Aorta (tissue), 5 donors: ENCODE measurements around the gene SCLT1. TPM values are rescaled to one million over a fixed set of nuclear protein-coding genes. Genes with fewer than 3 reads are reported as not detected.
"Not testable (repeated sequence)": the region's sequence is repeated elsewhere in the genome, so short reads cannot be mapped to it uniquely, and the experiment has no call there.

ENCODE experiments used
- ATAC-seq: fragments of 200-7000 bp; cut with Tn5 transposase; one replicate; pipeline ENCODE4 v1.9.1; 2022; ENCODE audit warnings: moderate library complexity; ENCODE audit not compliant: low FRiP score
- DNase-seq, 2 donors: peaks; one replicate each; pipeline ENCODE4 v3.0.0-alpha.2; 2020
- H3K27ac ChIP-seq, 2 donors: one replicate each; pipeline ENCODE4 v1.5.1; 2013; ENCODE audit warnings: low read length in 2 of 2, mild to moderate bottlenecking in 2 of 2, moderate library complexity in 2 of 2, control low read depth in 1 of 2, inconsistent platforms in 1 of 2, low read depth in 1 of 2
- H3K27me3 ChIP-seq, 2 donors: one replicate each; pipeline ENCODE4 v1.6.1; 2013; ENCODE audit warnings: control low read depth in 1 of 2, low read length in 1 of 2, mild to moderate bottlenecking in 1 of 2, moderate library complexity in 1 of 2; ENCODE audit not compliant: insufficient read depth in 2 of 2, control insufficient read depth in 1 of 2
- H3K36me3 ChIP-seq, 2 donors: one replicate each; pipeline ENCODE4 v1.6.1; 2013; ENCODE audit warnings: control low read depth in 1 of 2, low read length in 1 of 2, mild to moderate bottlenecking in 1 of 2; ENCODE audit not compliant: insufficient read depth in 2 of 2, control insufficient read depth in 1 of 2
- H3K4me1 ChIP-seq, 2 donors: one replicate each; pipeline ENCODE4 v1.6.1; 2013; ENCODE audit warnings: low read length in 2 of 2, control low read depth in 1 of 2, mild to moderate bottlenecking in 1 of 2, moderate library complexity in 1 of 2; ENCODE audit not compliant: insufficient read depth in 2 of 2, control insufficient read depth in 1 of 2
- H3K4me3 ChIP-seq, 2 donors: one replicate each; pipeline ENCODE4 v1.5.1; 2013; ENCODE audit warnings: low read length in 2 of 2, control low read depth in 1 of 2, mild to moderate bottlenecking in 1 of 2
- H3K9me3 ChIP-seq: one replicate; pipeline ENCODE4 v1.6.1; 2013; ENCODE audit warnings: mild to moderate bottlenecking, low read length; ENCODE audit not compliant: control insufficient read depth
- WGBS, 2 donors: extraction: QIAGEN DNeasy Blood & Tissue Kit; methylation state at CpG; one replicate each; pipeline ENCODE4 v1.1.7; 2013; 5-methylcytosine and 5-hydroxymethylcytosine counted together
- intact Hi-C, 2 donors: fragments of 100-400 bp; cut with DNase I; formaldehyde crosslinking; loops; one replicate each; pipeline versions ENCODE4 v1.14.2 to v1.15.0; 2022
- long read RNA-seq, 2 donors: library from polyadenylated mRNA; unstranded; transcript quantifications; one replicate each; pipeline ENCODE4 v2.0.0, GENCODE V29; 2020 to 2021
- polyA plus RNA-seq, 2 donors: library from polyadenylated mRNA; stranded (reverse); fragments of 200-250 nt; gene quantifications; one replicate each; pipeline ENCODE4 v1.2.3, GENCODE V29; 2013
- total RNA-seq, 2 donors: library from RNA; stranded (reverse); fragmentation: NEBNext Ultra II Directional; extraction: Animal tissue kit (Norgen Biotek cat#: 25700); gene quantifications; one replicate each; pipeline ENCODE4 v1.2.1, GENCODE V29; 2021
- donor health status: healthy with polysubstance abuse.
- donor health status: Bipolar disorder and iron deficiency.
- donor health status: DM: no; HTN: no; CAD: no.
- donor health status: DM: no; HTN: no; CAD: no.
- donor health status: DM: yes; HTN: yes; CAD: no.

The SCLT1 gene
- total RNA-seq (10 to 100 TPM; 16.1 to 19.8 TPM), polyA plus RNA-seq (1 to 10 TPM; 3.1 to 3.6 TPM)
- long read RNA-seq, donor 1, partial matches to known transcripts: 9 of 26 reads
- long read RNA-seq, donor 1, other reads (novel, unspliced or antisense): 16 of 26 reads
- long read RNA-seq, donor 2, partial matches to known transcripts: 0 of 6 reads
- long read RNA-seq, donor 2, other reads (novel, unspliced or antisense): 5 of 6 reads

DNA sequence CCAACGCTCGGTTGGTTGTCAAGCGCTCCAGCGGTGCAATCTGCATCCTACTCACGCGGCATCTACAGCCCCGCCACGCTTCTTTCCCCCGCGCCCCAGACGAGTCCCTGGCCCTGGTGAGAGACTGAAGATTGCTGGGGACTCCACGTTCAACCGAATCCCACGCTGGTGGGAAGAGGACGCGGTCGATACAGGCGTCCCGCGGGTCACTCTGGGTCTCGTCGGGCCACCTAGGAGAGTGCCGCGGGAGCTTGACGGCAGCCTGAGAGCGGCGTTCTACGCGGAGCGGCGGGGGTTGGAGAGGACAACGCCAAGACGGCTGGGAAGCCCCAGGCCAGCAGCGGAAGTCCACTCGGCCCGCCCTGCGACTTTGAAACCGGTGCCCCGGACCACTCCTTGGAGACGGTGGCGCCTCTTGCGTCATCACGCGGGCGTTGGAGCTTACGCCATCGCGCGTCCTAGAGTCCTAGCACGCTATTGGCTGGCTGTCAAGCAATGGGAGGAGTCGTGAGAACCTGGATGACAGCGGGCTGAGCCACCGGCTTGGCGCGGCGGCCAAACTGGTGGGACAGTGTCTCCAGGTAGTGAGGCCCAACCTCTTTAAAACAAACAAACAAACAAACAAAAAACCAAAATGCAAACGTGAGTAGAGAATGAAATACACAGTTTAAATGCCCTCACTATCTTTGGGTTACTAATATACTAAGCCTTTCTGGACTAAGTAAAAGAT is at the start of gene SCLT1:
TSS of gene SCLT1 (minus strand) at position 349 of the 730 bp plus-strand sequence. CDS start 436 bp downstream, outside the sequence.
- DNase-seq (peak; percentile 100), ATAC-seq (peak; percentile 99)
- Histone ChIP-seq H3K36me3 (no peaks in the 10 kb centered on the region), H3K27me3 (no peaks in the 10 kb centered on the region), H3K4me3 (peak within 1 kb of the TSS; percentile 74 to 93), H3K9me3 (no peaks in the 10 kb centered on the region), H3K27ac (peak within 1 kb of the TSS; percentile 23 to 97), H3K4me1 (peaks cover 0 to 3% of the 10 kb centered on the region in 2 donors)
- 0 to 1% methylated on average over 55 to 57 of the region's 57 CpGs for WGBS, 2 donors
- intact Hi-C loops: loop anchor here in 1 of 2 donors (5.0 kb wide), 1 partner anchor 806 kb away; the partner anchor contains the start of gene PGRMC2

DNA sequence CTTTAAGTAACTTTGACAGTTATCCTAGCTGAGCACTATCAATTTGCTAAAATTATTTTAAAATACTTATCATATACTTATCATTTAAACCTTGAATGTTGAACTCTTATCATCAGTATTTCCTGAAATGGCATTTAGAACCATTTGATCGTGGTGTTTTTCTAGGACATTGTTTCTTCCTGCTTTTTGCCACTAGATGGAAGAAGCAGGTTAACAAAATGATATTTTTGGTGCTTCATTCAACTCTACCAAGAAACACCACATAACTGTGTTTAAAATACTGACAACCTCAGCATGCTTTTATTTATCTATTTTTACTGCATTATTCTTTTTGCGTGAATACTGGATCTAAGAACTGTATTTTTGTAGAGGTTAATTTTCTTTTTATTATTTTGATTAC is 47.2 kb upstream of the SCLT1 start:
- Histone ChIP-seq H3K36me3 (no peaks in the 10 kb centered on the region), H3K4me3 (no peak overlapping the region), H3K9me3 (no peaks in the 10 kb centered on the region), H3K27ac (no peak overlapping the region), H3K4me1 (no peaks in the 10 kb centered on the region), H3K27me3 (peaks cover 0 to 2% of the 10 kb centered on the region in 2 donors)
- intact Hi-C loops: no loop called here
- 44 to 46% methylated on average over 2 of the region's 2 CpGs for WGBS, 2 donors
- no peak for DNase-seq
- ATAC-seq: no peak

DNA sequence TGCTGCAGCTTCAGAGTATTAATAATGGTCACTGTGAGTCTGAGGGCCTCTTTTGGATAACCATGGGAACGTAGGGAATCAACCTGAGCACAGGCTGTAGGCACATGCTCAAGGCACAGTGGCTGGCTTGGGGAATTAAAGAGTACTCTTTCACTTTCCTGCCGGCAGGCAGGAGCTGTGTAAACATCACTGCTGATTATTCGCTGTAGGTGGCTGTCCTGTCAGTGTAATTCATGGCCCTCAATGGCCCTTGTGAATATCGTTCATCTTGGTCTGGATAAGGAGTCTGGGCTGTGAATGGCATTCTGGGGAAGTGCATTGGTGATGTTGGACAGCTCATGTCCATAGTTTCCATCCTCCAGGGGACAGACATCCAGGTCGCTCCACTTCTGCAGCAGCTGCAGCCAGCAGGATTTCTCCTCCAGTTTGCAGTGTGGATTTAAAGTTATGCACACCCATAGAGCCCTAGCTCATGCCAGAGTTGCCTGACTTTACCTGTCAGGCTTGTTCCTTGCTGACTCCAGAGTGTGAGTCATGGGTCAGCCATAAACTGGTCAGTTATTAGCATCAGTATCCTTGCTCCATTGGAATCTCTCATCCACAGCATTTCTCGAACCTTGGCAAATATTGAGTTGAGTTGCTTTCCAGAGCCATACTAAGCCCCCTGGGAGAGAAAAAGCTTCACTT is 45.6 kb upstream of the SCLT1 start:
- ATAC-seq (no peak), DNase-seq (no peak)
- no peak overlapping the region for H3K27ac ChIP-seq
- 61 to 64% methylated on average over 6 of the region's 6 CpGs for WGBS, 2 donors
- peaks cover 0 to 2% of the 10 kb centered on the region in 2 donors for H3K27me3 ChIP-seq
- no peaks in the 10 kb centered on the region for H3K4me1 ChIP-seq
- intact Hi-C loops: no loop called here
- no peaks in the 10 kb centered on the region for H3K9me3 ChIP-seq
- no peak overlapping the region for H3K4me3 ChIP-seq
- no peaks in the 10 kb centered on the region for H3K36me3 ChIP-seq

DNA sequence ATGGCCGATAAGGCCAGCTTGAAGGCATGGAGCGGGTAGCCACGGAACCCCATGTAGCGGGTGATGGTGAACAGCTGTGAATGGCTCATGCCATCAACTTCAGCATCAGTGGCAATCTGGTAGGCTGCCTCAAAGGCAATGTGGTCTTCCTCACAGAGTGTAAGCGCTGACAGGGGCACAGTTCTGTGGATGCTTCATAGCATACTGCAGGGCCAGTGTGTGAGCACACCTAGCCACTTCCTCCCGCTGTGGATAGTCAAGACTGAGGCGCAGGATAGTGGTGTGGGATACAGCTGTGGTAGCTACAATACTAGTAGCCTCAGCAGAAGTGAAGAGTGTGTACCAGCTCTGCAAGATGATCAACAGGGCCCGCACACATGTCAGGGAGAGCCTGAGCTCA is 43.1 kb upstream of the SCLT1 start:
- Histone ChIP-seq H3K36me3 (no peaks in the 10 kb centered on the region), H3K27me3 (peaks cover 0 to 2% of the 10 kb centered on the region in 2 donors), H3K4me1 (no peaks in the 10 kb centered on the region), H3K4me3 (no peak overlapping the region), H3K27ac (no peak overlapping the region), H3K9me3 (no peaks in the 10 kb centered on the region)
- intact Hi-C loops: no loop called here
- 83 to 94% methylated on average over 8 of the region's 8 CpGs for WGBS, 2 donors
- DNase-seq (no peak), ATAC-seq (peak; percentile 13)

DNA sequence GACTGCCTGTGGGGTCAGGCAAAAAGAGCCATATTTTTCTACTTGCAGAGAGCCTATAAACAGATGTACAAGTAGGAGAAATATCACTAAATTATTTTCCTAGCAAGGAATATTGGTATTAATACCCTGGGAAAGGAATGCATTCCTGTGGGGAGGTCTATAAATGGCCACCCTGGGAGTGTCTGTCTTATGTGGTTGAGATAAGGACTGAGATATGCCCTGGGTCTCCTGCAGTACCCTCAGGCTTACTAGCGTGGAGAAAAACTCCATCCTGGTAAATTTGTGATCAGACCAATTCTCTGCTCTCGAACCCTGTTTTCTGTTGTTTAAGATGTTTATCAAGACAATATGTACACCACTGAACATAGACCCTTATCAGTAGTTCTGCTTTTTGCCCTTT is 38.0 kb upstream of the SCLT1 start:
- 70 to 83% methylated on average over 2 of the region's 2 CpGs for WGBS, 2 donors
- Histone ChIP-seq H3K4me3 (no peak overlapping the region), H3K9me3 (no peaks in the 10 kb centered on the region), H3K27me3 (no peaks in the 10 kb centered on the region), H3K27ac (no peak overlapping the region), H3K4me1 (no peaks in the 10 kb centered on the region), H3K36me3 (no peaks in the 10 kb centered on the region)
- intact Hi-C loops: no loop called here
- no peak for DNase-seq
- no peak for ATAC-seq

DNA sequence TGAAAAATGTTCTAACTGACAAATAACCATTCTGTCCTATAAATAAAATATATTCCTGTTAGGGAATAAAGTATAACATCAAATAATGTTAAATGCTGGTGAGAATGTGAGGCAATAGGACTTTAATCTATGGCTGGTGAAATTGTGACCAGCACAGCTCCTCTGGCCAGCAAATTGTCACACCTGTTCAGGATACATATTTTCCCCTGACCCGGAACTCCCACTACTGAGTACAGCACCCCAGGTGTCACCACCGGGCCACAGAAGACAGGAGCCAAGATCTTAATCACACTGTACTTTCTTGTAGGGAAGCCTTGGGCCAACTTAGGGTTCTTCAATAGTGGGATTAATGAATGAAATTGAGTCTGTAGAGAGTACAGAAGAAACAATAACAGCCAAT is 35.8 kb upstream of the SCLT1 start:
- 82 to 85% methylated on average over 2 of the region's 2 CpGs for WGBS, 2 donors
- Histone ChIP-seq H3K36me3 (no peaks in the 10 kb centered on the region), H3K27me3 (no peaks in the 10 kb centered on the region), H3K4me3 (no peak overlapping the region), H3K4me1 (no peaks in the 10 kb centered on the region), H3K27ac (no peak overlapping the region), H3K9me3 (no peaks in the 10 kb centered on the region)
- intact Hi-C loops: no loop called here
- ATAC-seq (no peak), DNase-seq (no peak)

DNA sequence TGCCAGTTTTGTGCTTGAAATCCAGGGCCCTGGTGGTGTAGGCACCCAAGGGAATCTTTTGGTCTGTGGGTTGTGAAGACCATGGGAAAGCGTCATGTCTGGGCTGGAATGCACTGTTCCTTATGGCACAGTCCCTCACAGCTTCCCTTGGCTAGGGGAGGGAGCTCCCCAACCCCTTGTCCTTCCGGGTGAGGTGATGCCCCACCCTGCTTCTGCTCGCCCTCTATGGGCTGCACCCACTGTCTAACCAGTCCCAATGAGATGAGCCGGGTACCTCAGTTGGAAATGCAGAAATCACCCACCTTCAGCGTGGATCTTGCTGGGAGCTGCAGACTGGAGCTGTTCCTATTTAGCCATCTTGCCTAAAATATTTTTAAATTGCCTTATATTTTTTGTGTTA is 33.3 kb upstream of the SCLT1 start:
- H3K27ac ChIP-seq, ATAC-seq, intact Hi-C loops, H3K4me1 ChIP-seq, H3K4me3 ChIP-seq, H3K27me3 ChIP-seq, H3K36me3 ChIP-seq, DNase-seq, H3K9me3 ChIP-seq: not testable (repeated sequence)
- WGBS, 2 donors: 93 to 94% methylated on average over 5 of the region's 5 CpGs

DNA sequence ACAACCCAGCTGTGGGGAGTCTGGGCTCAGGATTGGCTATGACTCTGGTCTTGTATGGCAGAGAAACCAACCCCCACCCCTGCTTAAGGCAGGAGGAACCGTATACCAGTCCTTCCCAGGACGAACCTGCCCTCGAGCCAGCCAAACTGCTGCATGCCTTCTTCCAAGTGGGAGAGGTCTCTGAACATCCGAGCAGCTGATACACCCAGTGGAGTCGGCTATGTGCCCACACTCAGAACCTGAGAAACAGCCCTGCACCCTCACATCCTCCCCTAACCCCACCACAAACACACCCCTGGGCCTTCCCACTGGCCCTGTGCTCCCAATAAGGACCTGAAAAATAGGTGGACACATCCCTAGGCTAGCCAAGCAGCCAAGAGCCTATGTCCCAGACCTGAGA is 24.4 kb upstream of the SCLT1 start:
- ATAC-seq (no peak), DNase-seq (no peak)
- Histone ChIP-seq H3K4me1 (no peaks in the 10 kb centered on the region), H3K9me3 (no peaks in the 10 kb centered on the region), H3K27ac (no peak overlapping the region), H3K27me3 (no peaks in the 10 kb centered on the region), H3K36me3 (no peaks in the 10 kb centered on the region), H3K4me3 (no peak overlapping the region)
- intact Hi-C loops: no loop called here
- WGBS, 2 donors: 93 to 94% methylated on average over 5 of the region's 5 CpGs
